NAMALWA (cell line): ENCODE measurements around the gene OPN4.
A peak's percentile ranks its signal among the peaks of the same experiment; 100 is the strongest.

Experiments used
- DNase-seq: peaks from one replicate; pipeline ENCODE4 v3.0.0-alpha.2; 2015; ENCODE audit warnings: low spot score

The OPN4 gene

GRCh38 chr10:86662186-86663045 lies 8.1 kb downstream of the OPN4 start:
- no peak for DNase-seq

GRCh38 chr10:86663046-86663345 lies 8.6 kb downstream of the OPN4 start:
- DNase-seq, result no peak

GRCh38 chr10:86663576-86664339 lies 9.4 kb downstream of the OPN4 start:
- DNase-seq, result peak; percentile 50

GRCh38 chr10:86664341-86665217 lies 10.2 kb downstream of the OPN4 start:
- no peak for DNase-seq

GRCh38 chr10:86665218-86665607 lies 10.9 kb downstream of the OPN4 start:
- DNase-seq, result no peak

GRCh38 chr10:86665868-86666267 lies 11.5 kb downstream of the OPN4 start:
- no peak for DNase-seq

GRCh38 chr10:86666538-86666937 lies 12.2 kb downstream of the OPN4 start:
- DNase-seq, result no peak

- no peak for DNase-seq
Measured at GRCh38 chr10:86667421-86668181, 13.3 kb downstream of the OPN4 start.

- peak; percentile 85 for DNase-seq
Measured at GRCh38 chr10:86668297-86669165, 14.2 kb downstream of the OPN4 start, which contains the start of gene LDB3. Gene LDB3, plus strand, starts transcription at chr10:86668511. Its CDS starts 181 bp downstream, at chr10:86668692.

GRCh38 chr10:86670290-86670811 lies 16.0 kb downstream of the OPN4 start:
- DNase-seq, result no peak

- no peak for DNase-seq
Measured at GRCh38 chr10:86670876-86671275, 16.5 kb downstream of the OPN4 start.

GRCh38 chr10:86671419-86671818 lies 17.1 kb downstream of the OPN4 start:
- DNase-seq, result no peak

GRCh38 chr10:86671985-86672710 lies 17.8 kb downstream of the OPN4 start:
- DNase-seq, result peak; percentile 62

GRCh38 chr10:86673216-86673826 lies 19.0 kb downstream of the OPN4 start:
- peak; percentile 51 for DNase-seq

- no peak for DNase-seq
Measured at GRCh38 chr10:86673827-86674581, 19.7 kb downstream of the OPN4 start.

GRCh38 chr10:86674912-86675311 lies 20.6 kb downstream of the OPN4 start:
- DNase-seq, result no peak

- DNase-seq, result no peak
Measured at GRCh38 chr10:86677374-86677773, 23.0 kb downstream of the OPN4 start.

GRCh38 chr10:86678999-86679792 lies 24.8 kb downstream of the OPN4 start:
- DNase-seq, result peak; percentile 52
